H9 (cell line): Measurements from ENCODE around the gene CMTM7. TPM values are rescaled to one million over a fixed set of nuclear protein-coding genes. Genes with fewer than 3 reads are reported as not detected.

ENCODE experiments used
- DNase-seq: peaks from one replicate; pipeline ENCODE4 v3.0.0-alpha.2; 2017
- H2AFZ ChIP-seq: one replicate; pipeline ENCODE4 v1.6.1; 2013; ENCODE audit warnings: mild to moderate bottlenecking, low read length, control low read depth, moderate library complexity
- H2AK5ac ChIP-seq: 2 replicates; pipeline ENCODE4 v1.6.1; 2013; ENCODE audit warnings: low read length, control low read depth, mixed read lengths; ENCODE audit not compliant: insufficient read length
- H2BK120ac ChIP-seq: one replicate; pipeline ENCODE4 v1.6.1; 2013; ENCODE audit warnings: low read depth, mild to moderate bottlenecking, low read length, control low read depth, inconsistent platforms; ENCODE audit not compliant: poor library complexity, severe bottlenecking
- H2BK12ac ChIP-seq: 2 replicates; pipeline ENCODE4 v1.6.1; 2013; ENCODE audit warnings: low read length, control low read depth, mixed read lengths, low read depth; ENCODE audit not compliant: insufficient read length
- H2BK15ac ChIP-seq: 2 replicates; pipeline ENCODE4 v1.6.1; 2013; ENCODE audit warnings: low read depth, low read length, control low read depth
- H2BK20ac ChIP-seq: one replicate; pipeline ENCODE4 v1.6.1; 2013; ENCODE audit warnings: low read depth, mild to moderate bottlenecking, low read length, control low read depth, inconsistent platforms; ENCODE audit not compliant: poor library complexity, severe bottlenecking
- H2BK5ac ChIP-seq: 2 replicates; pipeline ENCODE4 v1.6.1; 2013; ENCODE audit warnings: low read length, control low read depth, mixed read lengths; ENCODE audit not compliant: insufficient read length
- H3K14ac ChIP-seq: 2 replicates; pipeline ENCODE4 v1.6.1; 2013; ENCODE audit warnings: low read length, control low read depth; ENCODE audit not compliant: insufficient read depth
- H3K18ac ChIP-seq: 2 replicates; pipeline ENCODE4 v1.6.1; 2013; ENCODE audit warnings: low read depth, mild to moderate bottlenecking, mixed read lengths, low read length, control low read depth; ENCODE audit not compliant: insufficient read length
- H3K23ac ChIP-seq: 2 replicates; pipeline ENCODE4 v1.6.1; 2013; ENCODE audit warnings: low read length, control low read depth, mixed read lengths, low read depth; ENCODE audit not compliant: insufficient read length
- H3K23me2 ChIP-seq: 2 replicates; pipeline ENCODE4 v1.6.1; 2013; ENCODE audit warnings: low read depth, mild to moderate bottlenecking, mixed read lengths, low read length, control low read depth; ENCODE audit not compliant: insufficient read length, poor library complexity, severe bottlenecking
- H3K27ac ChIP-seq: 2 replicates; pipeline ENCODE4 v1.5.1; 2013; ENCODE audit warnings: low read length, control low read depth, mixed read lengths, low read depth; ENCODE audit not compliant: insufficient read length
- H3K27me3 ChIP-seq: 2 replicates; pipeline ENCODE4 v1.6.1; 2013; ENCODE audit warnings: low read length, control low read depth, inconsistent platforms; ENCODE audit not compliant: insufficient read depth
- H3K4ac ChIP-seq: 2 replicates; pipeline ENCODE4 v1.6.1; 2013; ENCODE audit warnings: low read depth, mild to moderate bottlenecking, control low read depth, inconsistent platforms, low read length, moderate library complexity
- H3K4me1 ChIP-seq: 2 replicates; pipeline ENCODE4 v1.6.1; 2013; ENCODE audit warnings: low read length, control low read depth, inconsistent platforms; ENCODE audit not compliant: insufficient read depth
- H3K4me2 ChIP-seq: 2 replicates; pipeline ENCODE4 v1.6.1; 2013; ENCODE audit warnings: low read length, control low read depth, mixed read lengths; ENCODE audit not compliant: insufficient read length, insufficient read depth
- H3K56ac ChIP-seq: 2 replicates; pipeline ENCODE4 v1.6.1; 2013; ENCODE audit warnings: low read depth, mild to moderate bottlenecking, mixed read lengths, low read length, control low read depth; ENCODE audit not compliant: insufficient read length
- H3K79me1 ChIP-seq: 2 replicates; pipeline ENCODE4 v1.6.1; 2013; ENCODE audit warnings: low read depth, mild to moderate bottlenecking, moderate library complexity, low read length, control low read depth, inconsistent platforms; ENCODE audit not compliant: insufficient read depth, poor library complexity, severe bottlenecking
- H3K79me2 ChIP-seq: 2 replicates; pipeline ENCODE4 v1.6.1; 2013; ENCODE audit warnings: low read length, control low read depth, inconsistent platforms; ENCODE audit not compliant: insufficient read depth
- H3K9ac ChIP-seq: 2 replicates; pipeline ENCODE4 v1.6.1; 2013; ENCODE audit warnings: low read length, control low read depth, mixed read lengths; ENCODE audit not compliant: insufficient read length; ENCODE audit errors: extremely low read depth
- H3K9me3 ChIP-seq: one replicate; pipeline ENCODE4 v1.6.1; 2013; ENCODE audit warnings: low read depth, low read length, inconsistent platforms; ENCODE audit not compliant: control insufficient read depth
- H3T11ph ChIP-seq: one replicate; pipeline ENCODE4 v1.6.1; 2013; ENCODE audit warnings: mild to moderate bottlenecking, low read length, control low read depth, inconsistent platforms
- H4K20me1 ChIP-seq: one replicate; pipeline ENCODE4 v1.6.1; 2013; ENCODE audit not compliant: control insufficient read depth, insufficient read length, insufficient read depth
- H4K5ac ChIP-seq: 2 replicates; pipeline ENCODE4 v1.6.1; 2013; ENCODE audit warnings: low read depth, mild to moderate bottlenecking, mixed read lengths, low read length, control low read depth; ENCODE audit not compliant: insufficient read length
- H4K8ac ChIP-seq: replicated peaks from 2 replicates; pipeline ENCODE4 v1.6.1; 2013; ENCODE audit warnings: low read length, control low read depth, mixed read lengths, low read depth; ENCODE audit not compliant: insufficient read length
- H4K91ac ChIP-seq: 2 replicates; pipeline ENCODE4 v1.6.1; 2013; ENCODE audit warnings: low read depth, mild to moderate bottlenecking, moderate library complexity, mixed read lengths, low read length, control low read depth; ENCODE audit not compliant: insufficient read length
- H3K27ac Mint-ChIP-seq, 3 experiments: 2 replicates in 2 of 3; 3 replicates in 1 of 3; pipeline ENCODE4 v1.8.0; 2020 to 2021; ENCODE audit warnings: mixed read lengths in 3 of 3, mild to moderate bottlenecking in 1 of 3, moderate library complexity in 1 of 3
- H3K27me3 Mint-ChIP-seq: 2 replicates; pipeline ENCODE4 v1.8.0; 2021; ENCODE audit warnings: low read depth, mild to moderate bottlenecking, moderate library complexity, mixed read lengths
- H3K36me3 Mint-ChIP-seq, 3 experiments: 2 replicates in 2 of 3; 3 replicates in 1 of 3; pipeline ENCODE4 v1.8.0; 2020 to 2021; ENCODE audit warnings: low read depth in 3 of 3, mixed read lengths in 3 of 3; ENCODE audit not compliant: insufficient read depth in 1 of 3
- H3K4me1 Mint-ChIP-seq, 2 experiments: 2 replicates each; pipeline ENCODE4 v1.8.0; 2020; ENCODE audit warnings: mixed read lengths in 2 of 2
- H3K4me3 Mint-ChIP-seq, 2 experiments: 2 replicates in 1 of 2; 3 replicates in 1 of 2; pipeline ENCODE4 v1.8.0; 2020 to 2021; ENCODE audit warnings: mild to moderate bottlenecking in 2 of 2, mixed read lengths in 2 of 2, moderate library complexity in 1 of 2
- H3K9me3 Mint-ChIP-seq, 2 experiments: 2 replicates in 1 of 2; 3 replicates in 1 of 2; pipeline ENCODE4 v1.8.0; 2020; ENCODE audit warnings: mild to moderate bottlenecking in 2 of 2, mixed read lengths in 2 of 2, moderate library complexity in 1 of 2
- WGBS: extraction: QIAGEN DNeasy Blood & Tissue Kit; methylation state at CpG from one replicate; pipeline ENCODE4 v1.1.7; 2013; ENCODE audit warnings: missing lambda C conversion rate, low lambda C conversion rate, mixed read lengths; ENCODE audit not compliant: insufficient read length; ENCODE audit errors: extremely low coverage; 5-methylcytosine and 5-hydroxymethylcytosine counted together
- total RNA-seq: library from RNA; stranded (reverse); gene quantifications from 2 replicates; pipeline ENCODE4 v1.2.1, GENCODE V29; 2021
- TF ChIP-seq, protein P1 (sequence below): fragments of 200-600 bp; sonication (generic); conservative IDR thresholded peaks from 3 replicates; pipeline ENCODE4 v1.8.0; 2021; ENCODE audit warnings: antibody characterized with exemption, mild to moderate bottlenecking

Gene CMTM7
- total RNA-seq, 1 experiment from 2014 or later: 23.9 TPM

DNA sequence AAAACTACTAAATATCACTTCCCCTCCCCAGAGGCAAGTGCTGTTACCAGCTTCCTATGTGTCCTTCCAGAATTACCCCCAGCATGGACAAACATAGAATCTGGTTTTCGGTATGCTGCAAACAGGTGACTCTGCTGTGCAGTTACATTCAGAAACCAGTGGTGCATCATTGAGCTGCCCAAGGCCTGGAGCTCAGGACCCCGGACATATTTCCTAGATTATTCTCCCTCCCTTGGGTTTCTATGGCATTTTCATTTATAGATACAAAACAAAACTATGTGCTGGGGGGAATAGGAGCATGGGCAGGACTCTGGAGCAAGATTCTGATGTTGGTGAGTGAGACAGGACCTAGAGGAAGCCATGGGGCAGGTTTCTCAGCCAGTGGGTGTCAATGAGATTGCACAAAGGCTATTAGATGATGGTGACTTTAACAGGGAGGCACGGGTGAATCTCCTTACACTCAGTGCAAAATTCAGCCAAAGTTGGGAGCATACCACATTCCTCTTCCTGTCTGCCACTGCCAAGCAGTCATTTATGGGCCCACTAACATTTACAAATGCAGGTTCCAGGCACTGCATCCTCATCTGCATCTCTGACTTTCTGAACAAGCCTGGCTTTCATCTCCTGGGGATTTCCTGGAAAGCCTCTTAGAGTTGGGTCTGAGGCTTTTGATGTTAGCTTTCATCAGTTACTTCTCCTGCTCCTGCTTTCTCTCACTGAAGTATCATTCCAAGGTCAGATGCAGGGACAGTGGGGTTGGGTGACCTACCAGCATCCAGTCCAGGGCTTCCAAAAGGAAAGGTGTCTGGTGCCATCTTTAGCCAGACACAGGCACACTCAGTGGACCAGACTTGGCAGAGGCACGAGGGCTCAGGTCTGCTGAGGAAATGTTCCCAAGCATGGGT, 44.5 kb downstream of the CMTM7 start:
- no CpG with 5 or more reads among the region's 4 CpGs for WGBS

More for the DNA sequence above, 44.5 kb downstream of the CMTM7 start:
- Histone ChIP-seq H2BK12ac (no peak overlapping the region), H3K4me1 (no peaks in the 10 kb centered on the region; the same call in 1 of the 2 replicates), H2BK15ac (no peak overlapping the region), H2AFZ (no peak overlapping the region), H3K4me2 (no peak overlapping the region), H3K56ac (no peak overlapping the region), H4K8ac (no peak overlapping the region), H3K79me1 (no peaks in the 10 kb centered on the region), H2BK120ac (no peak overlapping the region), H4K20me1 (no peaks in the 10 kb centered on the region), H3K79me2 (no peaks in the 10 kb centered on the region), H3T11ph (no peak overlapping the region), H3K23me2 (no peaks in the 10 kb centered on the region), H2AK5ac (no peak overlapping the region), H3K27me3 (no peaks in the 10 kb centered on the region), H4K91ac (no peak overlapping the region), H2BK20ac (no peak overlapping the region), H3K18ac (no peak overlapping the region), H3K9me3 (no peaks in the 10 kb centered on the region), H3K27ac (no peak overlapping the region), H2BK5ac (no peak overlapping the region), H3K9ac (no peak overlapping the region), H3K4ac (no peak overlapping the region), H3K23ac (no peak overlapping the region), H4K5ac (no peak overlapping the region), H3K14ac (no peak overlapping the region; the same call in 1 of the 2 replicates)
- Mint-ChIP-seq H3K27ac (no peak overlapping the region; a peak in 1 of 7 replicates), H3K4me3 (no peak overlapping the region), H3K9me3 (no peaks in the 10 kb centered on the region), H3K27me3 (no peaks in the 10 kb centered on the region), H3K36me3 (no peaks in the 10 kb centered on the region), H3K4me1 (peaks cover 11 to 19% of the 10 kb centered on the region in 2 experiments)
- TF ChIP-seq, protein P1, sequence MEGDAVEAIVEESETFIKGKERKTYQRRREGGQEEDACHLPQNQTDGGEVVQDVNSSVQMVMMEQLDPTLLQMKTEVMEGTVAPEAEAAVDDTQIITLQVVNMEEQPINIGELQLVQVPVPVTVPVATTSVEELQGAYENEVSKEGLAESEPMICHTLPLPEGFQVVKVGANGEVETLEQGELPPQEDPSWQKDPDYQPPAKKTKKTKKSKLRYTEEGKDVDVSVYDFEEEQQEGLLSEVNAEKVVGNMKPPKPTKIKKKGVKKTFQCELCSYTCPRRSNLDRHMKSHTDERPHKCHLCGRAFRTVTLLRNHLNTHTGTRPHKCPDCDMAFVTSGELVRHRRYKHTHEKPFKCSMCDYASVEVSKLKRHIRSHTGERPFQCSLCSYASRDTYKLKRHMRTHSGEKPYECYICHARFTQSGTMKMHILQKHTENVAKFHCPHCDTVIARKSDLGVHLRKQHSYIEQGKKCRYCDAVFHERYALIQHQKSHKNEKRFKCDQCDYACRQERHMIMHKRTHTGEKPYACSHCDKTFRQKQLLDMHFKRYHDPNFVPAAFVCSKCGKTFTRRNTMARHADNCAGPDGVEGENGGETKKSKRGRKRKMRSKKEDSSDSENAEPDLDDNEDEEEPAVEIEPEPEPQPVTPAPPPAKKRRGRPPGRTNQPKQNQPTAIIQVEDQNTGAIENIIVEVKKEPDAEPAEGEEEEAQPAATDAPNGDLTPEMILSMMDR: no peak
- DNase-seq: no peak
